DMS153 (cell line): Measurements from ENCODE around the gene ACSF3.
"Not testable (repeated sequence)": the region's sequence is repeated elsewhere in the genome, so short reads cannot be mapped to it uniquely, and the experiment has no call there.

Experiments used
- DNase-seq: peaks from one replicate; lab custom pipeline; 2025; lab: John Stamatoyannopoulos, UW

ACSF3 gene

GRCh38 chr16:89175280-89176146 is 81.9 kb downstream of the ACSF3 start:
- DNase-seq: no peak

- no peak for DNase-seq
Observed at GRCh38 chr16:89176147-89176690, 82.6 kb downstream of the ACSF3 start.

GRCh38 chr16:89176717-89177116 is 83.1 kb downstream of the ACSF3 start:
- DNase-seq: no peak

- DNase-seq: no peak
Observed at GRCh38 chr16:89177501-89177900, 83.8 kb downstream of the ACSF3 start.

- DNase-seq: no peak
Observed at GRCh38 chr16:89178453-89179147, 84.9 kb downstream of the ACSF3 start.

- DNase-seq: no peak
Observed at GRCh38 chr16:89179148-89179484, 85.5 kb downstream of the ACSF3 start.

- no peak for DNase-seq
Observed at GRCh38 chr16:89179656-89180315, 86.1 kb downstream of the ACSF3 start.

- no peak for DNase-seq
Observed at GRCh38 chr16:89183463-89183862, 89.8 kb downstream of the ACSF3 start.

GRCh38 chr16:89183975-89184676 is 90.5 kb downstream of the ACSF3 start:
- no peak for DNase-seq

GRCh38 chr16:89184677-89184932 is 91.0 kb downstream of the ACSF3 start:
- DNase-seq: no peak

GRCh38 chr16:89184933-89185794 is 91.5 kb downstream of the ACSF3 start:
- no peak for DNase-seq

GRCh38 chr16:89185887-89186592 is 92.4 kb downstream of the ACSF3 start:
- not testable (repeated sequence) for DNase-seq

- not testable (repeated sequence) for DNase-seq
Observed at GRCh38 chr16:89186593-89187031, 93.0 kb downstream of the ACSF3 start.

GRCh38 chr16:89187032-89187769 is 93.5 kb downstream of the ACSF3 start:
- no peak for DNase-seq

GRCh38 chr16:89187770-89188392 is 94.2 kb downstream of the ACSF3 start:
- DNase-seq: no peak

GRCh38 chr16:89188471-89189357 is 95.1 kb downstream of the ACSF3 start:
- not testable (repeated sequence) for DNase-seq

GRCh38 chr16:89189358-89190025 is 95.8 kb downstream of the ACSF3 start:
- DNase-seq: no peak
